PC-9 (cell line): ENCODE results near the gene CRTC1. TPM values are rescaled to one million over a fixed set of nuclear protein-coding genes. Genes with fewer than 3 reads are reported as not detected.
A peak's percentile ranks its signal among the peaks of the same experiment; 100 is the strongest.

Experiments used
- BruUV-seq: library from RNA; stranded (reverse); fragments of 400-500 nt; replicated peaks from 2 replicates; lab custom pipeline; 2021; lab: Mats Ljungman, UMichigan
- CTCF ChIA-PET: fragments of 300-600 bp; sonication (Branson Sonifier 250); formaldehyde crosslinking; loops from one replicate; lab custom pipeline; 2022; ENCODE audit warnings: antibody characterized with exemption; lab: Charles Lee
- POLR2A ChIA-PET: fragments of 300-600 bp; sonication (Branson Sonifier 250); formaldehyde crosslinking; loops from one replicate; lab custom pipeline; 2022; ENCODE audit warnings: antibody characterized with exemption; ENCODE audit not compliant: unreplicated experiment; lab: Charles Lee
- DNase-seq, 2 experiments: peaks; one replicate each; pipeline versions ENCODE4 v3.0.0 to v3.0.0-alpha.2; 2015 to 2022; ENCODE audit warnings: mixed read lengths in 1 of 2
- H2AFZ ChIP-seq: fragments of 200-600 bp; sonication (generic); 2 replicates; pipeline ENCODE4 v1.8.1; 2017; ENCODE audit warnings: antibody characterized with exemption
- H3F3A ChIP-seq: fragments of 200-600 bp; sonication (generic); 2 replicates; pipeline ENCODE4 v1.8.1; 2017; ENCODE audit warnings: antibody characterized with exemption, mild to moderate bottlenecking, low read depth; ENCODE audit not compliant: insufficient read depth
- H3K27ac ChIP-seq: fragments of 200-600 bp; sonication (generic); 2 replicates; pipeline ENCODE4 v1.6.1; 2016; ENCODE audit warnings: mixed run types
- H3K27me3 ChIP-seq: fragments of 200-600 bp; sonication (generic); 2 replicates; pipeline ENCODE4 v1.6.1; 2016; ENCODE audit warnings: low read depth, mixed run types; ENCODE audit not compliant: insufficient read depth
- H3K36me3 ChIP-seq: fragments of 200-600 bp; sonication (generic); 2 replicates; pipeline ENCODE4 v1.6.1; 2016; ENCODE audit warnings: low read depth, mixed run types
- H3K4me1 ChIP-seq: fragments of 200-600 bp; sonication (generic); replicated peaks from 2 replicates; pipeline ENCODE4 v1.6.1; 2016; ENCODE audit warnings: mixed run types; ENCODE audit not compliant: insufficient read depth
- H3K4me2 ChIP-seq: fragments of 200-600 bp; sonication (generic); 2 replicates; pipeline ENCODE4 v1.6.1; 2017; ENCODE audit warnings: mixed run types
- H3K4me3 ChIP-seq: fragments of 200-600 bp; sonication (generic); 2 replicates; pipeline ENCODE4 v1.6.1; 2016; ENCODE audit warnings: mixed run types
- H3K79me2 ChIP-seq: fragments of 200-600 bp; sonication (generic); 2 replicates; pipeline ENCODE4 v1.6.1; 2017; ENCODE audit warnings: low read depth, mixed run types
- H3K9me2 ChIP-seq: fragments of 200-600 bp; sonication (generic); 2 replicates; pipeline ENCODE4 v1.8.1; 2017; ENCODE audit warnings: mild to moderate bottlenecking; ENCODE audit not compliant: insufficient read depth
- H3K9me3 ChIP-seq: fragments of 200-600 bp; sonication (generic); 2 replicates; pipeline ENCODE4 v1.8.1; 2016; ENCODE audit warnings: low read depth; ENCODE audit not compliant: insufficient read depth
- H4K20me1 ChIP-seq: fragments of 200-600 bp; sonication (generic); 2 replicates; pipeline ENCODE4 v1.8.1; 2017; ENCODE audit not compliant: insufficient read depth
- CTCF ChIP-seq: fragments of 200-600 bp; sonication (generic); conservative IDR thresholded peaks from 2 replicates; pipeline ENCODE4 v1.6.1; 2017; ENCODE audit warnings: mixed run types, antibody characterized with exemption, mild to moderate bottlenecking, moderate library complexity
- EZH2 ChIP-seq: fragments of 200-600 bp; sonication (generic); IDR thresholded peaks from 2 replicates; pipeline ENCODE4 v1.8.0; 2017; ENCODE audit warnings: antibody characterized with exemption, low read depth
- intact Hi-C: fragments of 100-400 bp; cut with micrococcal nuclease; formaldehyde crosslinking; loops from one replicate; pipeline ENCODE4 v1.10.0; 2022; ENCODE audit not compliant: unreplicated experiment
- total RNA-seq: library from RNA; stranded (reverse); gene quantifications from 2 replicates; pipeline ENCODE4 v1.2.3, GENCODE V29; 2021

Gene CRTC1
- total RNA-seq, 1 experiment from 2014 or later = 16.6 TPM

GRCh38 chr19:18660939-18661670 is 22.4 kb upstream of the CRTC1 start:
- Histone ChIP-seq H3K36me3 (no peaks in the 10 kb centered on the region), H3K27me3 (no peaks in the 10 kb centered on the region), H4K20me1 (peaks cover 28% of the 10 kb centered on the region), H2AFZ (no peak overlapping the region), H3K4me1 (no peaks in the 10 kb centered on the region), H3F3A (no peaks in the 10 kb centered on the region), H3K4me3 (no peak overlapping the region), H3K4me2 (no peak overlapping the region), H3K9me2 (no peaks in the 10 kb centered on the region), H3K79me2 (no peaks in the 10 kb centered on the region), H3K9me3 (no peaks in the 10 kb centered on the region), H3K27ac (no peak overlapping the region)
- ChIA-PET POLR2A (no interaction called here), CTCF (no interaction called here)
- peak in 1 of 2 experiments; percentile 34 for DNase-seq
- intact Hi-C loops = no loop called here
- no peak for TF ChIP-seq CTCF
- TF ChIP-seq EZH2 = no peak
- BruUV-seq = no TSS peak

GRCh38 chr19:18662972-18663732 is 20.3 kb upstream of the CRTC1 start:
- Histone ChIP-seq H3K79me2 (no peaks in the 10 kb centered on the region), H3K9me3 (no peaks in the 10 kb centered on the region), H3K27me3 (no peaks in the 10 kb centered on the region), H2AFZ (no peak overlapping the region), H3F3A (no peaks in the 10 kb centered on the region), H3K4me3 (no peak overlapping the region), H3K4me1 (no peaks in the 10 kb centered on the region), H4K20me1 (peaks cover 27% of the 10 kb centered on the region), H3K9me2 (no peaks in the 10 kb centered on the region), H3K4me2 (no peak overlapping the region), H3K36me3 (no peaks in the 10 kb centered on the region), H3K27ac (no peak overlapping the region)
- no TSS peak for BruUV-seq
- TF ChIP-seq EZH2 (no peak), CTCF (no peak)
- ChIA-PET CTCF (no interaction called here), POLR2A (no interaction called here)
- DNase-seq = peak in 1 of 2 experiments; percentile 6
- intact Hi-C loops = no loop called here

- Histone ChIP-seq H3K27ac (no peak overlapping the region), H3K27me3 (no peaks in the 10 kb centered on the region), H3K9me2 (no peaks in the 10 kb centered on the region), H3K9me3 (no peaks in the 10 kb centered on the region), H3K36me3 (no peaks in the 10 kb centered on the region), H2AFZ (no peak overlapping the region), H3K4me3 (no peak overlapping the region), H3F3A (no peaks in the 10 kb centered on the region; the same call in 1 of the 2 replicates), H3K79me2 (no peaks in the 10 kb centered on the region), H3K4me1 (no peaks in the 10 kb centered on the region), H4K20me1 (peaks cover 27% of the 10 kb centered on the region), H3K4me2 (no peak overlapping the region)
- no peak for TF ChIP-seq EZH2
- no peak for TF ChIP-seq CTCF
- ChIA-PET POLR2A (no interaction called here), CTCF (no interaction called here)
- peak in 1 of 2 experiments; percentile 28 for DNase-seq
- intact Hi-C loops = no loop called here
- BruUV-seq = no TSS peak
These were observed 19.4 kb upstream of the CRTC1 start for GRCh38 chr19:18663940-18664530.
